HepG2 (cell line): ENCODE results near the gene PRR22. TPM values are rescaled to one million over a fixed set of nuclear protein-coding genes. Genes with fewer than 3 reads are reported as not detected.

ENCODE experiments used
- CHD2 ChIP-seq: IDR thresholded peaks from 2 replicates; pipeline ENCODE4 v1.6.1; 2011; ENCODE audit warnings: low read depth, low read length, improper control_type of control experiment
- FOXO1 ChIP-seq: sonication (generic); formaldehyde crosslinking; IDR thresholded peaks from 2 replicates; pipeline ENCODE4 v1.4.0; 2020; ENCODE audit warnings: missing genetic modification reagents
- HOXA5 ChIP-seq: sonication (generic); formaldehyde crosslinking; IDR thresholded peaks from 2 replicates; pipeline ENCODE4 v1.4.0; 2020; ENCODE audit warnings: missing genetic modification reagents
- JDP2 ChIP-seq: sonication (generic); formaldehyde crosslinking; IDR thresholded peaks from 2 replicates; pipeline ENCODE4 v1.8.1; 2022; ENCODE audit warnings: missing genetic modification reagents, borderline replicate concordance
- JUN ChIP-seq: sonication (generic); formaldehyde crosslinking; IDR thresholded peaks from 2 replicates; pipeline ENCODE4 v1.4.0; 2020; ENCODE audit warnings: mild to moderate bottlenecking, missing genetic modification reagents
- MAFF ChIP-seq: IDR thresholded peaks from 2 replicates; pipeline ENCODE4 v1.6.1; 2011; ENCODE audit warnings: low read depth, low read length, improper control_type of control experiment
- MED8 ChIP-seq: sonication (generic); formaldehyde crosslinking; IDR thresholded peaks from 2 replicates; pipeline ENCODE4 v1.8.1; 2023; ENCODE audit warnings: mild to moderate bottlenecking, missing genetic modification reagents; ENCODE audit not compliant: insufficient replicate concordance
- MTA3 ChIP-seq: sonication (generic); formaldehyde crosslinking; IDR thresholded peaks from 2 replicates; pipeline ENCODE4 v1.4.0; 2020; ENCODE audit warnings: missing genetic modification reagents
- NR1H2 ChIP-seq: sonication (generic); formaldehyde crosslinking; IDR thresholded peaks from 2 replicates; pipeline ENCODE4 v1.8.1; 2022; ENCODE audit warnings: low read depth, missing genetic modification reagents, borderline replicate concordance
- PAX8 ChIP-seq: sonication (generic); formaldehyde crosslinking; IDR thresholded peaks from 2 replicates; pipeline ENCODE4 v1.8.0; 2022; ENCODE audit warnings: mild to moderate bottlenecking, missing genetic modification reagents, borderline replicate concordance
- PRDM15 ChIP-seq: sonication (generic); formaldehyde crosslinking; IDR thresholded peaks from 2 replicates; pipeline ENCODE4 v1.4.0; 2020; ENCODE audit warnings: missing genetic modification reagents
- RBM39 ChIP-seq: fragments of 200-400 bp; formaldehyde crosslinking; IDR thresholded peaks from one replicate; pipeline ENCODE4 v1.6.1; 2018; ENCODE audit warnings: antibody characterized with exemption, mild to moderate bottlenecking, low read depth, low read length; ENCODE audit not compliant: poor library complexity, severe bottlenecking
- RORA ChIP-seq: sonication (generic); formaldehyde crosslinking; IDR thresholded peaks from 2 replicates; pipeline ENCODE4 v1.5.0; 2020; ENCODE audit warnings: mild to moderate bottlenecking, missing genetic modification reagents, moderate library complexity
- SMAD9 ChIP-seq: sonication (generic); formaldehyde crosslinking; IDR thresholded peaks from 2 replicates; pipeline ENCODE4 v1.5.1; 2020; ENCODE audit warnings: mild to moderate bottlenecking, missing genetic modification reagents
- SPEN ChIP-seq: sonication (generic); formaldehyde crosslinking; IDR thresholded peaks from 2 replicates; pipeline ENCODE4 v1.5.1; 2020; ENCODE audit warnings: low read depth, mild to moderate bottlenecking, missing genetic modification reagents
- TCF7 ChIP-seq: sonication (generic); IDR thresholded peaks from 2 replicates; pipeline ENCODE4 v1.6.1; 2016; ENCODE audit warnings: antibody characterized with exemption, low read depth
- THAP11 ChIP-seq: IDR thresholded peaks from 2 replicates; pipeline ENCODE4 v1.6.1; 2016; ENCODE audit warnings: missing biosample characterization, missing genetic modification reagents
- ZBTB10 ChIP-seq: sonication (generic); formaldehyde crosslinking; IDR thresholded peaks from 2 replicates; pipeline ENCODE4 v1.4.0; 2020; ENCODE audit warnings: missing genetic modification reagents, borderline replicate concordance
- ZBTB3 ChIP-seq: sonication (generic); formaldehyde crosslinking; IDR thresholded peaks from 2 replicates; pipeline ENCODE4 v1.4.0; 2020; ENCODE audit warnings: low read depth, mild to moderate bottlenecking, moderate library complexity, missing genetic modification reagents, borderline replicate concordance
- ZNF207 ChIP-seq: fragments of 450-650 bp; IDR thresholded peaks from 2 replicates; pipeline ENCODE4 v1.6.1; 2016; ENCODE audit warnings: antibody characterized with exemption, borderline replicate concordance
- ZNF296 ChIP-seq: sonication (generic); formaldehyde crosslinking; conservative IDR thresholded peaks from 2 replicates; pipeline ENCODE4 v1.5.0; 2020; ENCODE audit warnings: mild to moderate bottlenecking, missing genetic modification reagents
- ZNF3 ChIP-seq: IDR thresholded peaks from 2 replicates; pipeline ENCODE4 v1.7.0; 2017; ENCODE audit warnings: inconsistent platforms
- ZNF616 ChIP-seq: sonication (generic); formaldehyde crosslinking; IDR thresholded peaks from 2 replicates; pipeline ENCODE4 v1.5.0; 2020; ENCODE audit warnings: low read depth, mild to moderate bottlenecking, missing genetic modification reagents
- ZNF75D ChIP-seq: sonication (generic); formaldehyde crosslinking; IDR thresholded peaks from 2 replicates; pipeline ENCODE4 v1.8.1; 2023; ENCODE audit warnings: missing genetic modification reagents, mild to moderate bottlenecking, borderline replicate concordance
- ZSCAN20 ChIP-seq: sonication (generic); formaldehyde crosslinking; IDR thresholded peaks from 2 replicates; pipeline ENCODE4 v1.4.0; 2020; ENCODE audit warnings: missing genetic modification reagents, mild to moderate bottlenecking, borderline replicate concordance
- polyA plus RNA-seq, 8 experiments: library from polyadenylated mRNA; depleted of rRNA in 3 of 8; stranded (reverse) in 7 of 8; unstranded in 1 of 8; fragments of >200 nt; fragmentation: Illumina TruSeq in 4 of 8; extraction: Trizol in 4 of 8; gene quantifications; 2 replicates each; pipeline versions ENCODE4 v1.2.1 to v1.2.3, GENCODE V29; 2011 to 2016; ENCODE audit warnings: low read depth in 4 of 8, missing spikeins in 1 of 8, mixed read lengths in 1 of 8; ENCODE audit not compliant: insufficient read depth in 1 of 8
- total RNA-seq, 5 experiments: library from RNA; depleted of rRNA; stranded (reverse); fragments of >200 nt; fragmentation: Illumina TruSeq; extraction: Trizol; gene quantifications; 2 replicates each; pipeline ENCODE4 v1.2.3, GENCODE V29; 2016; ENCODE audit warnings: low read depth in 1 of 5

The PRR22 gene
- total and polyA plus RNA-seq, 2 of the 13 experiments (the other 11 are each of a cell fraction or from before 2014, with no cell fraction given): 0.84 to 2.3 TPM

- TF ChIP-seq MED8 (CRISPR knock-in tag): no peak
- no peak for TF ChIP-seq ZNF3 (CRISPR knock-in tag)
- TF ChIP-seq ZSCAN20 (CRISPR knock-in tag): no peak
- no peak for TF ChIP-seq PAX8 (CRISPR knock-in tag)
- peak; percentile 81 for TF ChIP-seq SPEN
- no peak for TF ChIP-seq ZNF75D
- peak; percentile 66 for TF ChIP-seq THAP11 (CRISPR knock-in tag)
- 0 out of 2 replicates have a peak, but pooled peaks have one; percentile 12 for TF ChIP-seq SMAD9
- TF ChIP-seq JUN (CRISPR knock-in tag): no peak
- TF ChIP-seq JDP2: no peak
- no peak; the same call in 1 of the 2 replicates for TF ChIP-seq FOXO1 (CRISPR knock-in tag)
- no peak for TF ChIP-seq RORA (CRISPR knock-in tag)
- TF ChIP-seq TCF7: no peak
- peak; percentile 80 for TF ChIP-seq HOXA5 (CRISPR knock-in tag)
- no peak for TF ChIP-seq ZNF296 (CRISPR knock-in tag)
- TF ChIP-seq MAFF: no peak
- TF ChIP-seq ZNF207: no peak
- TF ChIP-seq MTA3 (CRISPR knock-in tag): no peak
- TF ChIP-seq NR1H2 (CRISPR knock-in tag): no peak
- no peak for TF ChIP-seq CHD2
- TF ChIP-seq PRDM15 (CRISPR knock-in tag): no peak
- TF ChIP-seq ZBTB10: no peak; the same call in none of the 2 replicates
- no peak for TF ChIP-seq ZBTB3 (CRISPR knock-in tag)
- peak; percentile 67; the same call in 1 of the 2 replicates for TF ChIP-seq ZNF616
- TF ChIP-seq RBM39: no peak
Observed at GRCh38 chr19:5826531-5827341, 42.2 kb upstream of the PRR22 start (continued).
